Nephron progenitor cell (in vitro differentiated cells): ENCODE results near the gene MTMR10.

ENCODE experiments used
- DNase-seq: peaks from one replicate; pipeline ENCODE4 v3.0.0; 2021
- H3K27ac Mint-ChIP-seq: 2 replicates; pipeline ENCODE4 v1.8.0; 2021; ENCODE audit warnings: mild to moderate bottlenecking, moderate library complexity, mixed read lengths
- H3K27me3 Mint-ChIP-seq: 2 replicates; pipeline ENCODE4 v1.8.0; 2021; ENCODE audit warnings: mild to moderate bottlenecking, low read depth, mixed read lengths; ENCODE audit not compliant: poor library complexity
- H3K36me3 Mint-ChIP-seq: 2 replicates; pipeline ENCODE4 v1.8.0; 2021; ENCODE audit warnings: low read depth, mixed read lengths
- H3K4me1 Mint-ChIP-seq: 2 replicates; pipeline ENCODE4 v1.8.0; 2021; ENCODE audit warnings: mixed read lengths
- H3K4me3 Mint-ChIP-seq: 2 replicates; pipeline ENCODE4 v1.8.0; 2021; ENCODE audit warnings: mild to moderate bottlenecking, moderate library complexity, mixed read lengths
- H3K9me3 Mint-ChIP-seq: 2 replicates; pipeline ENCODE4 v1.8.0; 2021; ENCODE audit warnings: mild to moderate bottlenecking, moderate library complexity, mixed read lengths
- CTCF ChIP-seq: fragments of 200-600 bp; sonication (generic); IDR thresholded peaks from 2 replicates; pipeline ENCODE4 v1.5.0; 2021; ENCODE audit warnings: antibody characterized with exemption

Gene MTMR10

DNA sequence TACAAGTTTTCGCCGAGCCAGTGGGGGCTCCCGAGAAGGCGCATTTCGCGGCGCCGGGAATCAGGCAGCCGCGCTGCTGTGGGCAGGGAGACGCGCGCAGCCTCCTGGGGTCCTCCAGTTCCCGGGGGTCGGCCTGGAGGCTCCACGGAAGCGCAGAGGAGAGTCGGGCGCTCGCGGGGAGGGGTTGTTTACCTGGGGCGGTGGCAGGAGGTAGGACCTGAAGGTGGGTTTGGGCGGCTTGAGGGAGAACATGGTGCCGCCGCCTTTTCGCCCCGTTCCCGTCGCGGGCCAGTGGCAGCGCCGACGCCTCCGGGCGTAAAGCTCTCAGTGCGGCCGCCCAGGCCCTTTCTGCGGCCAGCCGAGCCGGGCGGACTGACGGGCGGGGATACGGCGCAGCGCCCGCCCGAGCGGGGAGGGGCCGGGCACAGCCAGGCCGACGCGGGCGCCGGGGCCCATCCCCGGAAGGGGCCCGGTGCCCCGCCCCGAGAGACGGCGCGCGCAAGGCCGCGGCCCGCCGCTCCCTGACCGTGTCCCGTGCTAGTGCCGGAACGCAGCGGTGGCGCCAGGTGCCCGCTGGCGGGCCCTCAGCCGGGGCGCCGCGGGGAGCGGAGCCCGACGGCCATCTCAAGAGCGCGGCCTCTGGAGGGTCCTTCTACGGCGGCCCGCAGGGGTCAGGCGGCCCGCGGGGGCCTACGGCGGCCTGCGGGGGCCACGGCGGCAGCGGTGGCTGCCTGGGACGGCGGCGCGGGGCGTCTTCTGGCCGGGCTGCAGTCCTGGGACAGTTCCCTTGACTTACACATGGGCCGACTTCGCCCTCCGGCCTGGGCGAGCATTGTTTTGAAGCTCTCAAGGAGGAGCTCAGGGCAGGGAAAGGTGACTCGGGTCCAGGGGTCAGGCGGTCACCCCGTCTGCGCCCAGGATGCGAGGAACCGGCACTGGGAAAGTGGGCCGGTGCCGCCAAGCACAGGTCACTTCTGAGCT lies at the start of gene MTMR10:
MTMR10 (minus strand) TSS at position 374 of the 981 bp plus-strand sequence; CDS start at position 252, 122 bp downstream.
- peak; percentile 75 for DNase-seq
- no peak for TF ChIP-seq CTCF
- Mint-ChIP-seq H3K4me1 (peaks cover 34% of the 10 kb centered on the region), H3K36me3 (peaks cover 14% of the 10 kb centered on the region), H3K27me3 (peaks cover 6% of the 10 kb centered on the region), H3K27ac (peak within 1 kb of the TSS; percentile 97), H3K4me3 (peak within 1 kb of the TSS; percentile 93), H3K9me3 (peaks cover 4% of the 10 kb centered on the region)

DNA sequence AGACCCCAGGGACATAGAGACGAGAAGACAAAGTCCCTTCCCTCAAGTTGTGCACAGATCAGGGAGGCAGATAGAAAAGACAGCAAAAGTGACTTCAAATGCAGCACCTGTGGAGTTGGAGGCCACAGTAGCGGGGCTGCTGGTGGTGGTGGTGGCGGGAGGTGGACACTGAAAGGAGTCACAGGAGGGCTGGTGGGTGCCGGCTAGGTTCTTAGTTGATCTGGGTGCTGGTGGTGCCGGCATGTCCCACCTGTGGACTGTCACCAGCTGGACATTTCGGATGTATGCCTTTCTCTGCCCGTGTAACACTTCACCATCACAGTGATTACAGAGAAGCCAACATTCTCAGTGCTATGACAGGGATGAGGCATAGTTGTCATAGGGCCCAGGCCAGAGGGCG lies 49.2 kb upstream of the MTMR10 start:
- no peak overlapping the region for H3K27ac Mint-ChIP-seq
- H3K9me3 Mint-ChIP-seq = no peaks in the 10 kb centered on the region
- TF ChIP-seq CTCF = no peak
- no peak overlapping the region for H3K4me3 Mint-ChIP-seq
- peaks cover 16% of the 10 kb centered on the region for H3K27me3 Mint-ChIP-seq
- H3K4me1 Mint-ChIP-seq = peaks cover 17% of the 10 kb centered on the region
- no peak for DNase-seq
- H3K36me3 Mint-ChIP-seq = no peaks in the 10 kb centered on the region

- Mint-ChIP-seq H3K27ac (no peak overlapping the region), H3K9me3 (no peaks in the 10 kb centered on the region)
These were observed 48.5 kb upstream of the MTMR10 start for GRCh38 chr15:31039961-31040360.

DNA sequence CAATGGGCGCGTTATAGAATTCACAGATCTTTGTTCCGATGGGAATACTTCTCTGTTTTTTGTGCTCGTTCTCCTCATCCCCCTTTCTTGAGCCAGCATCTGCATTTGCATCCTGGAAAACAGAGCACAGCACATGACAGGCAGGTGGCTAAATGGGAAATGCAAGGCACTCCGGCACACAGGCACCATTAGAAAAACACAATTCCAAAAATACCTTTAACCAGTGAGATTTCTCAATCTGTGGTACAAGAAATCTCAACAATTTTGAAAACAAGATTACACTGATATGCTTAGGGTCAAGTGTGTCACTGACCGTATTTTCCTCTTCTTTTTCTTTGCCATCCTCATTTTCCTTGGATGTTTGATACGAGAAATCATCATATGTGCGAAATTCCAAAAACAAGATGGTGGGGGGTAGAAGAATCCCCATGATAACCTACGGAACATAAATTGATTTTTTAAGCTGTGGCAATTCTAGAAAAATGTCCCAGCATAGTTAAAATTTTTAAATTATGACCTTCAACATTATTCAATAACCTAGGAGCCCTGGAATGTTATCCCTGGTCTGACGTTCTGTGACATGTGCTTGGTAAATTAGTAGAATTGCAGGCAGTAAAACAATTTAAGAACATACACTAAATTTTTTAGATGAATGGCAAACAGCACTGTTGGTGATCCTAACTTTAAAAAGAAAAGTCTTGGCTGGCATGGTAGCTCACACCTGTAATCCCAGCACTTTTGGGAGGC lies 46.5 kb upstream of the MTMR10 start:
- Mint-ChIP-seq H3K27me3 (peaks cover 15% of the 10 kb centered on the region), H3K27ac (no peak overlapping the region), H3K4me1 (peaks cover 15% of the 10 kb centered on the region), H3K9me3 (no peaks in the 10 kb centered on the region), H3K4me3 (no peak overlapping the region), H3K36me3 (no peaks in the 10 kb centered on the region)
- no peak for DNase-seq
- TF ChIP-seq CTCF = no peak

More at GRCh38 chr15:31039961-31040360, 48.5 kb upstream of the MTMR10 start:
- TF ChIP-seq CTCF = no peak
- no peak for DNase-seq
- H3K27me3 Mint-ChIP-seq = peaks cover 17% of the 10 kb centered on the region
- peaks cover 17% of the 10 kb centered on the region for H3K4me1 Mint-ChIP-seq
- H3K36me3 Mint-ChIP-seq = no peaks in the 10 kb centered on the region
- H3K4me3 Mint-ChIP-seq = no peak overlapping the region

GRCh38 chr15:31036783-31037182 lies 45.4 kb upstream of the MTMR10 start:
- peaks cover 16% of the 10 kb centered on the region for H3K27me3 Mint-ChIP-seq
- TF ChIP-seq CTCF = no peak
- H3K4me1 Mint-ChIP-seq = peaks cover 3% of the 10 kb centered on the region
- DNase-seq = no peak
- H3K27ac Mint-ChIP-seq = no peak overlapping the region
- no peaks in the 10 kb centered on the region for H3K9me3 Mint-ChIP-seq
- H3K4me3 Mint-ChIP-seq = no peak overlapping the region
- no peaks in the 10 kb centered on the region for H3K36me3 Mint-ChIP-seq
